Suppressor macrophage (primary cell): ENCODE results near the gene HSPA2.
A peak's percentile ranks its signal among the peaks of the same experiment; 100 is the strongest.

ENCODE experiments used
- DNase-seq, 4 experiments: peaks; one replicate each; pipeline ENCODE4 v3.0.0-alpha.2; 2020 to 2022
- total RNA-seq, 17 experiments: gene quantifications; one replicate each; lab custom pipeline; 2026; ENCODE audit warnings: mixed read lengths in 6 of 17, inconsistent platforms in 3 of 17; lab: John Stamatoyannopoulos, UW

The HSPA2 gene
- 1.0 to 3.6 (median 2.1) reads per million in 17 experiments for total RNA-seq

DNA sequence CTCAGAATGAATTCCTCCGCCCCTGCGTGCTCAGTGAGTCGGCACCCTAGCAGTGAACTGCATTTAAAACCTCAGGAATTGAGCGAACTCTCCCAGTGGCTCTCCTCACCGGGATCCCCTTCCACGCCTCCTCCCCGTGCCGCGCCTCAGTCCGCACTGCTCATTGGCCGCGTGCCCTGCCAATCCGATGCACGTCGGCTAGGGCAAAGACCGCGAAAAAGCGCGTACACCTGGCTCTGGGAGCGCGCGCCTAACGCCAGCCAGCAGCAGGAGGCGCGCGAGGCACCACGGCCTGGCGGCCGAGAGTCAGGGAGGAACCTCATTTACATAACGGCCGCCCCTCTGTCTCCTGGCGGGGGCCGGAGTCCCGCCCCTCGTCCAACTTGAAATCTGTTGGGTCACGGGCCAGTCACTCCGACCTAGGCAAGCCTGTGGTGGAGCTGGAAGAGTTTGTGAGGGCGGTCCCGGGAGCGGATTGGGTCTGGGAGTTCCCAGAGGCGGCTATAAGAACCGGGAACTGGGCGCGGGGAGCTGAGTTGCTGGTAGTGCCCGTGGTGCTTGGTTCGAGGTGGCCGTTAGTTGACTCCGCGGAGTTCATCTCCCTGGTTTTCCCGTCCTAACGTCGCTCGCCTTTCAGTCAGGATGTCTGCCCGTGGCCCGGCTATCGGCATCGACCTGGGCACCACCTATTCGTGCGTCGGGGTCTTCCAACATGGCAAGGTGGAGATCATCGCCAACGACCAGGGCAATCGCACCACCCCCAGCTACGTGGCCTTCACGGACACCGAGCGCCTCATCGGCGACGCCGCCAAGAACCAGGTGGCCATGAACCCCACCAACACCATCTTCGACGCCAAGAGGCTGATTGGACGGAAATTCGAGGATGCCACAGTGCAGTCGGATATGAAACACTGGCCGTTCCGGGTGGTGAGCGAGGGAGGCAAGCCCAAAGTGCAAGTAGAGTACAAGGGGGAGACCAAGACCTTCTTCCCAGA is at the start of gene HSPA2:
Gene HSPA2 (plus strand): TSS at position 534 of the 995 bp plus-strand sequence. CDS start 109 bp downstream, at position 643.
- DNase-seq: peak; percentile 99 to 100 (median 99)

DNA sequence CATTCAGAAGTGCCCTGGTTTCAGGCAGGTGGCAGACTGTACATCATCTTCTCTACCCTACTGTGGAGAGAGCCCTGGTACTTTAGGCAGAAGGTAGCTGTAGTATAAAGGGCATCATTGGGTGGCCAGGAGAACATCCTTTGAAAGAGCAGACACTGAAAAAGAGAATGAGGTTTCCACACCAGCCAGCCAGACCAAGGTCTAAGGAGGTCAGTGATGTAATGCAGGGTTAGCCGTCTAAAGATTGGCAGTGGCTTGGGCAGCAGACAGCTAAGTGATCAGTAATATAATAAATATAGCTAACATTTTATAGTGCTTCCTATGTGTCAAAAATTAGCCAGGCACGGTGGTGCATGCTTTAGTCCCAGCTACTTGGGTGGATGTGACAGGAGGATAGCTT is 48.9 kb upstream of the HSPA2 start:
- no peak for DNase-seq

DNA sequence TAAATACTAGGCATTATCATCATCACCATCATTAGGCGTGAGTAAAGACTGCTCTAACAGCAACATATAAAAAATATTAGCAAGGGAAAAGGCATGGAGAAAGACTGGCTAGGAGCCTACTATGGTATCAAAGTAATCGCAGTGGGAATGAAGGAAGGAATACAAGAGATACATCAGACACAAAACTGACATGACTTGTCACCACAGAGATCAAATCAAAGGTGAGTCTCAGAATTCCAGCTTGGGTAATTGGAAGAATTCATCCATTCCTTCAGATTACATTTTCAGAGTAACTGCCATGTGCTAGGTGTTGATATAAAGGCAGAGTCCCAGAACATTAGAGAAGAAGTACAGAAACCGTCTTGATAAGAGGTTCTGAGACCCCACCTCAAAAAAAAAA is 47.1 kb upstream of the HSPA2 start:
- DNase-seq: no peak

DNA sequence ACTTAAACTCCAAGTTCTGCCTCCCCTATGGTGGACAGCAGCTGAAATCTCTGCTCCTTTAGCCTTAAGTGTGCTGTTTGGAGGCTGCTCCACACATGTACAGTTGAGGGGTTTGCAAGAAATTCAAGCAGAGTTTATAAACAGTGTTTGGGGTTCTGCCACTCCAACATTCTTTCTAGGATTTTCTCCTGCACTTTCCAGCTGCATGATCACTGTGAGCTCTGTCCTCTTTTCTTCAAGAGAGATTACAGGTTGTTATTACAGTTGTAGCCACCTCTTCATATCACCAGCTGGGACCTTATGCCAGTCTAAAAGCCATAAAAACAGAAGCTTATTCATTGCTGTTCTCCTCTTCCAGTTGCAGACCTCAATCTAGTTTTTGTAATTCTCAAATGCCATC is 45.3 kb upstream of the HSPA2 start:
- no peak for DNase-seq

DNA sequence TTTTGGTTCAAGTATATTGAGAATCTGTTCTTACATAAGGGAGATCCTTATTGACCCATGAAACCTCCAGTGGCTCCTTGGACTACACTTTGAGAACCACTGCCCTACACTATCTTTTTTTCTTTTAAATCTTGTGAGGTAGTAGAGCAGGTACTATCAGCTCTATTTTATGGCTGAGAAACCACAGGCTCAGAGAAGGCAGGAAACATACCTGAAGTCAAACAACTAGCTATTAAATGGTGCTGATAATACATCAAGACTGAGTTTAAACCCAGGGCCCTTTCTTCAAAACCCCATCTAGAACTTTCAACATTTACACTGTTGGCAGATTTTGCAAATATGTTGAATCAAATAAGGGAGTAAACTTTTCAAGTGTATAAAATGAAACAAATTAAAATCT is 43.8 kb upstream of the HSPA2 start:
- no peak for DNase-seq

DNA sequence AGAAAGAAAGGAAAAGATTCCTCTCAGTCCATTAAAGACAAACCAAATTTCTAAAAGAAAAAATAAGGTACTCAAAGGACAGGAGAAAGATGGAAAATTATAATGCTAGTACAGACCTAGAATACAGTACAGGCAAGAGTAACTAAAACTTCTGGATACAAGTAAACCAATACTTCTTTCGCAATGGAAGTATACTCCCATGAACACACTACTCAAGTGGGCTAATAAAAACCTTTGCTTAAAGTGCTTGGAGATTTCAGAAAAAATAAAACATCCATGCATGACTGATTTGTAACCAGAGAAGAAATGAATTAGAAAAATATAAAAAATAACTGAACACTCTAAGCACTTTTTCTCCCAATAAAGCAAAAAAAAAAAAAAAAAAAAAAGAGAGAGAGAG is 40.5 kb upstream of the HSPA2 start:
- DNase-seq: no peak

DNA sequence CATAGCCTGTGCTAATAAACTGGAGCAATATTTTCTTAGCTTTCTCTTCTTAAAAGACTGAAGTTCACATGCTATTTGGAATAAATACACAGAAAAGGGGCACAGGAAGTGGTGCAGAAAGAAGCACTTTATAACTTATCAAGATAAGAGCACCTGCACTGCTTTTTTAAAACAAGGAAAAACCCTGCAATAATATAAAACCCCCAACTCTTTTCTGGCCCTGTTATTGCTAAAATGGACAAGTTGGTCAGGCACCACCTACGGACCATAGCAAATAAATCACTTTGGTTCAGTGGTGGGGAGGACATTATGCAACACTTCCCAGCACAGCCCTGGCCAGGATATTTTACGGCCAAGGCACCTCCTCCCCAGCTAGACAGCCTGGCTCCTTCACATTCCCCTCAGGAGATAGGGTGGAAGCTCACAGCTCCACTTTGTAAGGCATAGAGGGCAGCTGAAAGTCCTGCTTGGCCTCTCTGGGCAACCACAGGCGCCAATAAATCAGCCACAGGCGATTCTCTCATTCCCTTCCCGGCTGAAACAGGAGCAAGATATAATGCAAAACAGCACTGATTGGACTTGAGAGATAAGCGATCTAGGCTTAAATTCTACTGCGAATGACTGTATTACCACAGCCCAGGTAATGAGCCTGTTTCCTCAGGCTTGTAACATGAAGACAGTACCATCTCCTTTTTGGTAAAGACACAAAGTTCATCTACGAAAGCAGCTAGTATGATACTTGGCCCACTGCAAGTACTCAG is 39.0 kb upstream of the HSPA2 start:
- peak; percentile 38 to 52 (median 49) for DNase-seq

DNA sequence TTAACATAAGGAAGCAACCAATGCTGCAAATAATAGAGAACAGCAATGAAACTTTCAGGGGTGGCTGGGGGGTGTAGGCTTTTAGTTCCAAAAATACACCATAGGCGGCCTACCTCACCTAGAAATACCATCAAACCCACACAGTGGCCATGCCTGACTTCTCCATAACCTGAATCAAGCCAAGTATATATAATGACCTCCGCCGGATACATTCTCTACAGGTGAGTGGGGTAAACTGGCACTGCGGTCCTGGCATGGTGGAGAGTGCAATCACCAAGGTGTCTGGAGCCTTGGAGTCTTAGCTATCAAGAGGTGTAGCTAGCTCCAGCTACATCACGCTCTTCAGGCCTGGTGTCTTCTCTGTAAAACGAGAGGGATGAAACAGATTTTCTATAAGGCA is 38.1 kb upstream of the HSPA2 start:
- no peak for DNase-seq

DNA sequence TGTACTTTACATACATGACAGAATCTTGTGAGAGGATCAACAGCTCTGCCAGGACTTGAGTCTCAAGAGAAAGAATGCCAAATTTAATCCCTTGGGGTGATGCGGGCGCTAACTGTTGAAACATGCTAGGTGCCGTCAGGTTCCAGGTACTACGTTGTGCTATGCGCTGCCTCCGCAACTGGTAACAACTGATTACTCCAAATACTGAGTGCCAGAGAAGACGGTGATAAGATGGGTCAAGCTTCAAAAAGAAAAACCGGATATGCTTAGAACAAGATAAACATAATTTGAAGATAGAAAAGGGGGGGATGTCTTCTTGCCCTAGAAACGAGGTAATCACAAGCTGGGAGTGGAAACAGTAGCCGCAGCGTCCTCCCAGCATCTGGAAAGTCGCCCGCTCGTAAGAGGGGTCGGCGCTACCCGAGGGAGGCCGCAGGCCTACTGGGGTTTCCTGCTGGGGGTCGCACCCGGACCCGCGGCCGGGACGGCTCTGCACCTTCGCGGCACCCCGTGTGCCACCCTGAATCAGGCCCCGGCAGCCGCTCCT is 37.6 kb upstream of the HSPA2 start:
- peak in 1 of 4 experiments; percentile 19 for DNase-seq

DNA sequence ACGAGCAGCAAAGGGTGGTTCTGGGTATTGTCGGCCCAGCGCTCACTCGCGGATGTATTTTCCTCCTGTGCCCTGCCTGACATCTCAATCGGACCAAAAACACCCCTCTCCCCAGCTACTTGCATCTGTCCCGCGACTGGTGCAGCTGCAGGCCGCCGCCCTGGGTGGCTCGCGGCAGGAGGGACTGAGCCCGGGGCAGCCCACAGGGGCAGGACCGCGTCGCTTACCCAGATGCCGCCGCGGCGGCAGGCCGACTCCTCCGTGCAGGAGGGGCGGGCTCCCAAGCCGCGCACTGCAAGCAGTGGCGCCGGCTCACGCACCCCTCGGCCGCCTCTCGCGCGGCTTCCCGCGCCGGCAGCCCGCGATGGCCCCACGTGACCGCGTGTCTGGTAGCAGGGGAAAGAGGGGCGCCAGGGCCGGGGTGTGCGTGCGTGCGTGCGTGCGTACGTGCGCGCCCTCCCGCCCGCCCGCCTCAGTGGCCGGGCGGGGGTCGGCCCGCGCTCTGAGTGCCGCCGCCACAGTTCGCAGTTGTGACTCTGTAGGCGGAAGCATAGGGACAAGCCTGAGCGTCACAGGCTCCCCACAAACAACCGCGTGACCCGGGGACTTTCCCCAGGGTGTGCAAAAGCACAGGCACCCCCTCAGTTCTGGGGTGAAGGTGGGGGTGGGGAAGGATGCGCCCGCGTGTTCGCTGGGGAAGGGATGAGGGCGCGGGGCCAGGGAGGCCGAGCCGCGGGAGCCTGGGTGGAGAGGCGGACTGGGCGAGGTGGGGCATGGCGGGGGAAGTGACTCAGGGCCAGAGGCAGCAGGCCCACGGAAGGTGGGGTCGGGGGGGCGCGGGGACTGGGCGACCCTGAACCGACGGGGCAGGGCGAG is 36.9 kb upstream of the HSPA2 start, which contains the start of gene ZBTB25:
Gene ZBTB25 (minus strand): TSS at position 405 of the 876 bp plus-strand sequence. CDS start 13,305 bp downstream, outside the sequence.
- DNase-seq: peak; percentile 97 to 99 (median 98)

DNA sequence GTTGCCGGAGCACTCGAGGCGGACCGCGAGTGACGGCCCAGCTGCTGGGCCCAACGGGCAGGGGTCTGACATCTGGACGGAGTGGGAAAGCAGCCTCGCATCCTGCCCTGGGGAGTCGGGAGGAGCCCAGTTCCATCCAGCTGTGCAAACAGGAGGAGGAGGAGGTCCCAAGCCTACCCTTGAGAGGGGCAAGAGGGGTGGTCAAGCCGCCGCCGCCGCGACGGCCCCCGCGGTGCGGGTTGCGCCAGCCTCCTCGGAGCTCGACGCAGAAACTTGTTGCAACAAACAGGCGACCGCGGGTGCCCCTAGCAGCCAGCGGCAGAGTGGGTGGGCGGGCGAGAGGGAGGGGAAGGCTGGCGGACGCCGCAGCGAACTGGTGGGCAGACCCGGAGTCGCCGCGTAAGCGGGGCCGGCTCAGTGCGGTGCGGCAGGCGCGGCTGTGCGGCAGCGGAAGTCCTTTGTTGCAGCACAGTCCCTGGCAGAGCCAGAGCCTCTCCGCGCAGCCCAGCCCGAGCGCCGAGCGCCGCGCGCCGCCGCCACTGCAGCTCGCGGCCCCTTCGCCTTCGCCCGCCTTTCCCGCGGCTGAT is 36.1 kb upstream of the HSPA2 start, which contains the start of gene ZBTB1:
Gene ZBTB1 (plus strand): TSS at position 461 of the 587 bp plus-strand sequence. CDS start 16,735 bp downstream, outside the sequence.
- peak; percentile 95 to 98 (median 97) for DNase-seq

DNA sequence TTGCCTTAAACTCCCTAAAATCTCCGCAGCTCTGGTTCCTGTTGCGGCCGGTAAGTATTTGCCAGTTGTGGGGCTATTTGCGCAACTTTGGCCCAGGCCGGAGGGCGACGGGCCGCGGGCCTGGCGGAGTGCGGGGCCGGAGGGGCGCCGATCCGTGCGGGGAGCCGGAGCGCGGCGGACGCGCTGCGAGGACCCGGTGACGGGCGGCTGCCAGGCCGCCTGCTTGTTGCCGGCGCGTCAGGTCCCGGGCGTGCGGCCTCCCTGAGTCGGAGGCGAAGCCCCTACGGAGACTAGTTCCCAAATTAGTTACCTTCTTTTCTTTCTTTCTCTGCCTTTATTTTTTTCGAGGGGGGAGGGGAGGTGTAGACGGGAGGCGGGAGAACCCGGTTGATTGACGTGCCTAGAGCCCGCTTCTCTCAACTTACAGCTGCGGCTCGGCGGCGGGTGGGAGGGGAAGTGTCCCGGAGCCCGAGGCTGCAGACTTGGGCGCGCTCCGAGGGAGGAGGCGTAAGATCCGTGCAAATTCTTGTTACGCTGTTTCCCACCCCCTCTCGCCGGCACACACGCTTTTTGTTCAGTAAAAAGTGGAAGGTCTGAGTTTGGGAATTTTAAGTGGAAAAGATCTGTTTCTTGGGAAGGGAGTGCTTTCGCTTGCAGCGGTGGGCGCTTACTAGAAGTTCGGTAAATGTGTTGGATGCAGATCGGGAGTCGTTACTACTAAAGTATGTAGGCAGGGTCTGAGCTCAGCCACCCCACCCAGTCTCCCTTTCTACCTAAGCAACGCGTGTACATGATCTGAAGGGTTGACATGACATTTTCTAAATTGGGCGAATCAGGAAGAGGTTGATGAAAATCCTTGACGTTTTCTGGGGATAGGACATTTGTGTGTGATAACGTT is 35.4 kb upstream of the HSPA2 start:
- DNase-seq: peak; percentile 90 to 96 (median 93)

DNA sequence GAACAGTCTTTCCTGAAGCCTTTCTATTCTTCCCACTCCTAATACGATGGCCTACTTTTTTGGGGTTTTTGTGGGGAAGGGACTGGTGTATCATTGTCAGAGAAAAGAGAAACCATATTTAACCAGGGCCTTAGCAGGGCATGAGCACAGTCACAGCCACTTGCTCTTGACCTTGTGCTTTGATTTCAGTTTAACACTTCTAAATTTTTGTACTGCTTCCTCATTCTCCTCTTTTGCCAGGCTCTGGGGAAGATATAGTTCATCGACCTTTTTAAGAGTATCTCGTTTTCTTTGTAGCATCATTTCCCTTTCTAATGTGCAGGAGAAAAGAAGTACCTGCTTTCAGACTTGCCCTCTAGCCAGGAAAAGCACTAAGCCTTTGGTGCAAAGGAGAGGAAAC is 33.8 kb upstream of the HSPA2 start:
- DNase-seq: peak in 3 of 4 experiments; percentile 39 to 65 (median 63)

DNA sequence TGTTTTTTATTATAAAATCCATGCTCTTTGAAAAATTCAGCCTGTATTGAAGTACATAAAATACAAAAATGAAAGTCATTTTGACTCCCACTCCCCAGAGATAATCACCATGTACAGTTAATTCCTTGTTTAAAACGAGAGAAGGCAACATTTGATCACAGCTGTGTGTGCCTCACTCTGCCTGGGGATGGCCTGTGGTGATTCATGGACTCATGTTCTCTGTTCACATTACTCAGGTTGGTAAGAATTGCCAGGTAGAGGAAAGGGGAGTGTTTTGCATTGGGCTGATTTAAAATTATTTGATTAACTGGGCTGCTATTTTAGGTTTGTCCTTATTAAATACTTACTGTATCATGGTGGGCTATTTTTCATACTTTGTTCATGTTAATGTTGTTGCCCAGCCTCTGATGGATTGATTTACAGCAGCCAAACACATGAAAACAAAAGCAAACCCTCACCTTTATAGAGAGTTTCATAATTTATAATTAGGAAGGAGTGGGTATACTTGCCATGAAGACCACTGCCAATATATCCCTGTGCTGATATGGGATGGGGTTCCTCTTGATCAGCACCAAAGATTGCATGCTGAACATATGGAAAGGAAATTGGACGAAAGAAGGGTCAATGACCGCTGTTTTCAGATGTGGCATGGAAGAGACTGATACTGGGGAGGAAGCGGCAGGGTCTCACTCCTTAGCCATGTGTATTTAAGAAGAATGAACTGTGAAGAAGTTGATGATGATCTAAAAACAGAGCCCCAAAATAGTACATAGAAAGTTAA is 33.0 kb upstream of the HSPA2 start:
- no peak for DNase-seq

DNA sequence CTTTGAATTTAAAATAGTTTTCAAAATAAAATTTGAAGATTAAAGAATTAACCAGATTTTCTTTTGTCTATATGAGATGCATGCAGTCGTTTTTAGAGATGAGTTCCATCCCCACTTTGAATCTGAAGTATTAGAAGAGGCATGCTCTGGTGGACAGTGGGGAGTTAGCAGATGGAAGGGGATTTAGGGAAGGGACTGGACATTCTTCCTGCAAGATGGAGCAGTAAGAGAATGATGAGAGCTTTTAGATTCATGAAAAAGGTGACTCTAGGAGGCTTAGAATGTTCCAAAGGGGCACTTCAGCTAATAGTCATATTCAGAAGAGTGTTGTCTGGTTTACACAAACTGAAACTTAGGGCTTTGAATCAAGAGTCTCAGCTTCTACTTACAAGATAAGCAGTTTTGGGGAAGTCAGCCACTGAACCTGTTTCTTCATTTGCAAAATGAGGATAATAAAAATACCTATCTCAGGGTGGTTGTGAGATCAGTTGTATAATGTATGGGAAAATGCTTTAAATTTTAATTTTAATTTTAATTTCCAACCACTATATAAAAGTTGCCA is 32.2 kb upstream of the HSPA2 start:
- DNase-seq: no peak

DNA sequence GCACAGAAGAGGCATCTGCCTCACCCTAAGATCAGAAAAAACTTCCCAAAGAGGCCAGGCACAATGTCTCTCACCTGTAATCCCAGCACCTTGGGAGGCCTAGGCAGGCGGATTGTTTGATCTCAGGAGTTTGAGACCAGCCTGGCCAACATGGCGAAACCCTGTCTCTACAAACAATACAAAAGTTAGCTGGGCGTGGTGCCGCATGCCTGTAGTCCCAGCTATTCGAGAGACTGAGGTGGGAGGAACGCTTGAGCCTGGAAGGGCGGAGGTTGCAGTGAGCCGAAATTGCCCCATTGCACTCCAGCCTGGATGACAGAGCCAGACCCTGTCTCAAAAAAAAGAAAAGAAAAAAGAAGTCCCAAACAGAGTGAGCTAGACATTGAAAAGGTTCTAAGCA is 31.5 kb upstream of the HSPA2 start:
- no peak for DNase-seq

DNA sequence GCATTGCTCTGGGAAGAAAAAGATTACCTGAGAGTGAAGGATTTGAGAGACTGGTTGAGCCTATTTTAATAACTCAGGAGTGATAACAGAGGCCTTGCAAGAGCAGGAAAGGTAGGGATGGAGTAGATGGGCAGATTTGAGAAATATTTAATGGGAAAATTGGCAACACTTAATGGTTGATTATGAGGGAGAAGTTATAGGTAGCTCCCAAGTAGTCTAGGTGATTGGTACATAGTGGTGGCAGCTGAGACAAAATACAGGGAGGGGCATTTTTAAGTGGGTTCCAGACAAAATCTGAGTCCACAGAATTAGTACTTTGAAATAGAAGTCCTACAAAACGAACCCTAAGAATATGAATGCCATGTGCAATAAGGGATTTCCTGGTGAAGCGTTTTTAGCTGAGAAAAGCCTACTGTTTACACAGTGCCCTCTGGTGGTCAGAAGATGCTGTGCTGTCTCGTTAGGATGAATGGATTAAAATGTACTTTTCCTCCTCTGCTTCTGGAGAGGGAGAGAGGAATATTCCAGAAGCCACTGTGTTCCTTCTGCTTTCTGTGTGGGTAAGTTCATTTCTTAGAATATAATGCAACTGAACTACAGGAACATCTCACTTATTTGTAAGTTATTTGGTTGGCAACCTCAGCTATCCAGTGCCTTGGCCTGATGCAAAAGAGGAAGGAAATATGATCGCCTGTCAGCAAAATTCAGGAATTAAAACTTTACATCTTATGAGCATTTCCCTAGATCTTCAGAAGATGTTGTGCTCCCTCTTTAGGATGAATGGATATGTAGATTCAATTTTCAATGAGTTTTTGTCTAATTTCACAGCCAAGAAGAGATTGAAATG is 29.5 kb upstream of the HSPA2 start:
- peak; percentile 85 to 89 (median 86) for DNase-seq

DNA sequence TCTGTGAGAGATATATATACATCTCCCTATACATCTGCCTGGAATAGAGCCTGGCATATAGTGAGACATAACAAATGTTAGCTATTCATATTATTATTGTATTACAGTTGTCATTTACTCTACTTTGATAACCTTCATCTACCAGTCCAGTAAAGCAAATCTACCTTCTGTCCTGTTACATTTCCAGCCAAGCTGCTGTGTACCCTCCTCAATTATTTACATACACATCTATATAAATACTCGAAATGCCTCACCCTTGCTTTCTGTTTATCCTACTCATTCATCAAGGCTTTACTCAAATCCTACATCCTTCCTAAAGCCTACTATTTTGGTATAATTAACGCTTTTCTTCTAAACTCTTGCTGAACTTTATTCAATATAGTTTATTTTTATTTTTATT is 27.3 kb upstream of the HSPA2 start:
- DNase-seq: no peak
